SK-N-SH treated with all-trans-retinoic acid at 6 μM for 48 hours (cell line): ENCODE results near the gene TEX14.

Experiments used
- ARNTL ChIP-seq: fragments of 450-650 bp; formaldehyde crosslinking; IDR thresholded peaks from 2 replicates; pipeline ENCODE4 v1.5.0; 2020; ENCODE audit warnings: low read depth, mild to moderate bottlenecking, moderate library complexity, borderline replicate concordance
- ISL1 ChIP-seq: fragments of 250-450 bp; sonication (Bioruptor Pico); IDR thresholded peaks from 2 replicates; pipeline ENCODE4 v2.1.2; 2022; ENCODE audit warnings: mild to moderate bottlenecking, moderate library complexity
- OSR1 ChIP-seq: fragments of 250-450 bp; sonication (Bioruptor Pico); IDR thresholded peaks from 2 replicates; pipeline ENCODE4 v1.8.0; 2022; ENCODE audit warnings: moderate library complexity, mild to moderate bottlenecking, inconsistent platforms
- PATZ1 ChIP-seq: fragments of 250-450 bp; sonication (Bioruptor Pico); IDR thresholded peaks from 2 replicates; pipeline ENCODE4 v1.8.0; 2020; ENCODE audit warnings: mild to moderate bottlenecking, moderate library complexity, borderline replicate concordance
- POU6F1 ChIP-seq: fragments of 250-450 bp; sonication (Bioruptor Pico); IDR thresholded peaks from 2 replicates; pipeline ENCODE4 v1.8.0; 2021; ENCODE audit warnings: low read depth, mild to moderate bottlenecking, moderate library complexity, borderline replicate concordance
- RARB ChIP-seq: fragments of 250-450 bp; sonication (Bioruptor Pico); IDR thresholded peaks from 2 replicates; pipeline ENCODE4 v1.8.0; 2021; ENCODE audit warnings: mild to moderate bottlenecking, moderate library complexity
- TOX ChIP-seq: fragments of 250-450 bp; sonication (Bioruptor Pico); IDR thresholded peaks from 2 replicates; pipeline ENCODE4 v1.8.0; 2021; ENCODE audit warnings: mild to moderate bottlenecking, moderate library complexity, borderline replicate concordance
- ZC3H10 ChIP-seq: fragments of 250-450 bp; sonication (Bioruptor Pico); IDR thresholded peaks from 2 replicates; pipeline ENCODE4 v1.5.1; 2021; ENCODE audit warnings: mild to moderate bottlenecking, moderate library complexity
- ZFP30 ChIP-seq: fragments of 450-650 bp; formaldehyde crosslinking; IDR thresholded peaks from 2 replicates; pipeline ENCODE4 v1.5.0; 2022; ENCODE audit warnings: mild to moderate bottlenecking, moderate library complexity
- ZNF565 ChIP-seq: fragments of 450-650 bp; formaldehyde crosslinking; conservative IDR thresholded peaks from 2 replicates; pipeline ENCODE4 v1.5.0; 2020; ENCODE audit warnings: low read depth, mild to moderate bottlenecking, moderate library complexity

DNA sequence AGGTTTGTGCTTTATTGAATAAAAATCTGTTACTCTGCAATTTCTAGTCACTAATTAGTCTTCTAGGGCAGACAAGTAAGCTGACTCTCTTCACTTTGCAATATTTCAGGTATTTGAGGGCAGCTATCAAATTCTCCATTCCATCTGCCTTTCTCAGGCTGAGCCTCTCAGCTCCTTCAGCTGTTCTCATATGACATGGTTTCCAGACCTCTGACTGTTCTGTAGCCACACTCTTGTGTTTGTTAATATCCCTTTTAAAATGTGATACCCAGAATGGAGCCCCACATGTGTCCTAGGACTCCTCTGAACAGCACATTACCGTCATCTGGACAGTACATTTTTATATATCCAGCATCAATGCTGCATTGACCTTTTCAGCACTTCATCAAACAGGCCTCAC is 131.3 kb downstream of the TEX14 start:
- TF ChIP-seq RARB (CRISPR knock-in tag) (no peak), ZC3H10 (CRISPR knock-in tag) (no peak), ZNF565 (CRISPR knock-in tag) (no peak), ISL1 (no peak), POU6F1 (CRISPR knock-in tag) (no peak), ZFP30 (CRISPR knock-in tag) (no peak), PATZ1 (CRISPR knock-in tag) (no peak), OSR1 (CRISPR knock-in tag) (no peak), TOX (no peak), ARNTL (CRISPR knock-in tag) (no peak)
